GM18951 (cell line): ENCODE data around the gene FAM170B.

Experiments
- POLR2A ChIP-seq: IDR thresholded peaks from 4 replicates; pipeline ENCODE4 v1.6.1; 2011; ENCODE audit warnings: mild to moderate bottlenecking; ENCODE audit not compliant: insufficient read length, insufficient read depth; ENCODE audit errors: extremely low read depth
- in situ Hi-C: fragments of 300-500 bp; cut with MboI; formaldehyde crosslinking; loops from one replicate; pipeline ENCODE4 v1.12.0; 2022; ENCODE audit warnings: low sequenced_read_pairs, mixed read lengths, inconsistent platforms; ENCODE audit not compliant: unreplicated experiment

The FAM170B gene

DNA sequence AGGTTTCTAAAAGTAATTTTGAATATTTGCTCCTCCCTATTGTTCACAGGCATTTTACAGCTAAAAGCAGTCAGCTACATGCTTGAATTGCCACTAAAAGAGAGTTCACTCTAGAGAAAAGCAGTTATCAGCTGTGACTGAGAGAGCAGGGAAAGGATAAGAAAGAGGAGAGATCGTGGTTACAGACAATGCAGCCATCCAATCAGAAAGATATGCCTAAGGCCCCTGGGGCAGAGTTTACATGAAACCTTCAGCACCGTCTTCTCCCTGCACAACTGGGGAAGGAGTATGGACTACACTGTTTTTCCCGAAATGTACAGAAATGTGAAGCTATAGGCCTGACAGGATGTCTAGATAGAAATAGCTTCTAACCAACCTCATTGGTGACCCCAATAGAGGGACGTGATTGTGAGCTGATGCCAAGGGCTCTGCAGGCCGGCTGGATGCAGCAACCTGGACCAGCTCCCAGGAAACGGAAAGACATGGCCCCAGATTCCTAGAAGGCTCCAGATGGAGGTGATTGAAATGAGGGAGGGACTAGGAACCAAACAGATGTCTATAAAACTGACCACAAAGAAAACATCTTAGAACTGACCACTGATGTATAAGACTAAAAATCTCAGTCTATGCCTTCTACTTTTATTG lies 15.3 kb downstream of the FAM170B start:
- in situ Hi-C loops, result no loop called here
- no peak for TF ChIP-seq POLR2A

DNA sequence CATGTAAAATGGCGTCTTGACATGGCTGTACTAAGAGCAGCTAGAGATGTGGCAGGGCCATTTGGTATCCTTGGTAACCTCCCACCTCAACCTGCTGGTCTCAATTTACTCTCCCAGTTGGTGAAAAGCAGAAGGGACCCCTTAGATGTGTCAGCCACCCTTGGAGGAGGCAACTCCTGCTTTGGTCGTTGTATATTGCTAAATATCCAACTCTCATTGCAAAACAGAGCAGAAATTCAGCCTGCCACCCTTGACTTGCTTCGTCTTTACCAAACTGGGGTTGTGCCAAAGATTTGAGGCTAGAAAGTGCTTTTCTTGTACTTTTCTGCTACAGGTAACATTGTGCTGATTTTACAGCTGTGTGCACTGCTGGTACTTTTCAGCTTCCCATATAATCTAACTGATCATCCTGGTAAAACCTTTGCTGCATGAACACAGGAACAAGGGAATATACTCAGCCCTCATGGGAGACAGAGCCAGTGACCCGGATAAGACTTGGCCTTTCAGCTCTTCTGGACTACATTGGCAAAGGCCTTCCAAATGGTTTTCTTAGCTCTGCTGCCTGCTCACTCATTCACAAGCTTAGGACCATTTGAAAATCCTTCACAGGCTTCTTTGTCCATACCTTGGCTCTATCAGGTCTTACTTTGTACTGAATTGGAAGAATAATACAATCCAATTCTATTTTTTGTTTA lies 16.3 kb downstream of the FAM170B start:
- in situ Hi-C loops, result no loop called here
- TF ChIP-seq POLR2A, result no peak

DNA sequence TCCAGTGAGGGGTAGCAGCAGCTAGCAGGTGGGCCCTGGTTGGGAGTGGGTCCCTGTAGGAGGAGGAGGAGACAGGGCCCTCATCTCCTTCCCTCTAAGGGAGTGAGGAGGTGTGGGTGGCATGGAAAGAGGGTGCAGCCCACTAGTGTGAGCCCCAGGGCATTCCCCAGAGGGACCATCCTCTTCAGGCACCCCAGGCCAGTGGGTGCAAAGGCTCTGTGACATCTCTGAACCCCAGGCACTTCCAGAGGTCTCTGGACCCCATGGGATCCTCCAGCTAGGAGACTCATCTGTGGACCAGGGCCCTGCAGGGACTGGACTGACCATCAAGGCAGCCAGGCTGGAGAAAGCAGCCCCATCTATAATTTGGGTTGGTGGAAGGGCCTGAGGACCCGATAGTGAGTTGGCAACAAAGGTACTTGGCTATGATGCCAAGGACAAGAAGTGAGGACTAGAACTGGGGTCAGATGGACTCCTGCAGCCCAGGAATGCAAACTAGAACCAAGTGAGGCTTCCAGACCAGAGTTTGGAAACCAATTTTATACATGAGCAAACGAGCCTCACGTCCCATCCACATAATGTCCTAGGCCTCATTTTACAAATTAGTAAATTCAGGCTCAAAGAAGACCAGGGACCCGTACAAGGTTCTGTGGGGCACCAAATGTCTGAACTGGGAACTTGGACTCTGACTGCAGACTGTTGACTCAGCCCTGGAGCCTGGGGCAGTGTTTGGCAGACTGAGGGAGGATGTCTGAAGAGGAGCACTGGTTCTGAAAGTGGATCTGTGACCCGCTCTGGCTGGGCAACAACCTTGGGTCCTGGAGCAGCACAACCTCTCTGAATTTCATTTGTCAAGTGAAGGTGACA lies 17.1 kb downstream of the FAM170B start:
- in situ Hi-C loops, result no loop called here
- TF ChIP-seq POLR2A, result no peak

DNA sequence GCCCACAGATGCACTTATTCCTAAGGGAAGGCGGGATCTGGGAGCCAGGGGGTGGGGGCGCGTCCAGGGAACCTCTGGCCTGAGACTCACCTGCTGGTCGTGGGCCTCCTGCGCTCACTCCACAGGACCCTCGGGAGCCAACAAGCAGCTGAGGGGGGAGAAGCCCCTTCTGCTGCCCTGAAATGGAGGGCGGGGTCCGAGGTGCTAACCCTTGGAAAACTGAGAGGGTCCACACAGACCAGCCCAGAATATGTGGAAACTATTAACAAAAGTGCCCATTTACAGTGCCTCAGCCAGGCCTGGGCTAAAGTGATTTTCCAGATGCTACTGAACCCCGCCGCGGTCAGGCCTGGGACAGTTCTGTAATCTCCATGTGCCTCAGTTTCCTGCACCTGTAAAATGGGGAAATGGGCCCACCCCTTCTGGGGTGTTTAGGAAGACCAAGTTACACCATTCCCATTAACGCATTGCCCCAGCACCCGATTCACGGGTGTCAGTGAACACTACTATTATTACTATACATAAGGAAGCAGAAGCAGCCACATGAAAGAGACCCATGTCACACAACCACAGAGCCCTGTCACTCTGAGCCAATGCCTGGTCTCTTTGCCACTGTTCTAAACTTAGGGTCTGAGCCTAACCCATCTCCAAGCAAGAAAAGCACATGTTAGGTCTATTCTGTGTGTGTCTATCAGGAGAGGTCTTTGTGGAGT lies 17.9 kb downstream of the FAM170B start:
- TF ChIP-seq POLR2A, result no peak
- in situ Hi-C loops, result no loop called here

DNA sequence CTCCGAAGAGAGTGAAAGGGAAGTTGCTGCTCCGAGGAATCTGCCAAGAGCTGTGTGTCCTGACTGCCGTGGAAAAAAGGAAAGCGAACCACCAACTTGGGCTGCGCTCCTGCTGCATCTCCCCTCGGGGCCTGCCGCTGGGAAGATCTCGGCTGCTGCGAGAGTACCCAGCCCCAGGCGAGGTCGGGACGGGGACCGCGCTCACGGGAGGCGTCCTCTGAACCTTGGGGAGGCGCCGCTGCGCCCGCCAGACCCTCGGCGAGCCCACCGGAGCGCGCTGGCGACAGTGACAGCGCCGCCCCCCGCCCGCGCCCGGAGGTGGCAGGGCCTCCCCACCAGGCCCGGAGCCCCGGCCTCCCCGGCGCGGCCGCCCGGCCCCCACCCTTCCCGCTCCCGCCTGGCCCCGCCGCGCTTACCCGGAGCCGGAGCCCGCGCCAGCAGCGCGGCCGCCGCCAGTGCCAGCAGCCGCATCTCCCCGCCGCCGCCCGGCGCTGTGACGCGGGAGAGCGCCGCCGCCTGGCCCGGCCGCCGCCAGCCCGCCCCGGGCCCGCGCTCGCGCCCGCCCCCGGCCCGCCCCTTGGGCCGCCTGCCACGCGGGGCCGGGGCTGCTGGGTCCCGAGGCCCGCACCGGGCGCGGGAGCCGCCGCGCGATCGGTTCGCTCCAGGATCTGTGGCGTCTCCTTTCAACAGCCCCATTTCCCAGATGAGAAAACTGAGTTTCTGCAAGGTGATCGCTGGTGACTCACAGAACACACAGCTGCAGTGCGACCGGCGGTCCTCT lies 18.6 kb downstream of the FAM170B start, which contains the start of gene VSTM4:
TSS of gene VSTM4 (minus strand) at position 508 of the 781 bp plus-strand sequence. CDS start at position 471, 37 bp downstream.
- in situ Hi-C loops, result no loop called here
- no peak for TF ChIP-seq POLR2A

DNA sequence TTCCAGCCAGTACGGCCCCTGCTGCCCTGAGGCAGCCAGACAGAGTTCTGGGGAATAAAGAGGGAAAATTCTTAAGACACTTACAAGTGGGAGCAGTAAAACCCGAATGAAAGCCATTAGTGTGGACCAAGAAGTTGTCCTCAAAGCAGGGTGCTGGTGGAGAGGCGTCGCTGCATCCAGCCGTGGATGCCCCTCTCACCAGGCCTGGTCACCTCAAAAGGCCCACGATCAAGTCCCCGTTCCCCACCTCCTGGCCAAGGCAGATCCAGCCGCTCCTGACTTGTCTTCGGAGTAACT lies 19.2 kb downstream of the FAM170B start:
- in situ Hi-C loops, result no loop called here
- no peak for TF ChIP-seq POLR2A

DNA sequence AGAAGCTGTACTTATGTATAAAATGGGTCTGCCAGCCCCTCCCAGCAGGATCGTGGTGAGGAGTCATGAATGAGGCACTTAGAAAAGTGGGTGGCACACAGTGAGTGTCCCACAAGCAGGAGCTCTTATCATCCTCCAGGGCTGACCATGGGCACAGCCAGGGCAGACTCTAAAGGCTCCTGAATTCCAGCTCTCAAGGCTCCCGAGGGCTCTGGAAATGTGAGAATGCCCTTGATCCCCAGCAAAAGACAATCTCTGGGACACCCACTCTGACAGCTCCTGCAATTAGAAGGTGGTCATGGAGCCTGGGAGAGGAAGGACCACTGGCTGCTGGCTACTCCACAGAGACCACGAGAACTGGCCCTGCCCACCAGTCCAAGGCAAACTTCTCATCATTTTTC lies 20.1 kb downstream of the FAM170B start:
- in situ Hi-C loops, result no loop called here
- TF ChIP-seq POLR2A, result no peak

DNA sequence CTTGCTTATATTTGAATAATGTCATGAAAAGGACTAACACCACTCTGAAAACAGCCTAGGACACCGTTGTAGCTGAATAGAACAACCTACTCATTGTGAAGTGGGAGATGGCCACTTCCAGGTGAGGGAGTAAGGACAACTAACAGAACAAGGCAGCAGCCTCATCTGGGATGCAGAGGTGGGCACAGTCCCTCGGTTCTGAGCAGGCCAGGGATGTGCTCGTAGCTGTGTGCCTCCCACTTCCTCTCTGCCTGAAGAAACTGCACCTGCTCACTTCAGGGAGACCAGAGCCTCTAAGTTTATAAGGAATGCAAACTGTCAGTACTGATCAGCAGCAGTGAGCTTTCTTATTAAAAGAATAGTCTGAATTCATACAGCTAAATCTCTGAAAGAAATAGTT lies 21.0 kb downstream of the FAM170B start:
- TF ChIP-seq POLR2A, result no peak
- in situ Hi-C loops, result no loop called here

DNA sequence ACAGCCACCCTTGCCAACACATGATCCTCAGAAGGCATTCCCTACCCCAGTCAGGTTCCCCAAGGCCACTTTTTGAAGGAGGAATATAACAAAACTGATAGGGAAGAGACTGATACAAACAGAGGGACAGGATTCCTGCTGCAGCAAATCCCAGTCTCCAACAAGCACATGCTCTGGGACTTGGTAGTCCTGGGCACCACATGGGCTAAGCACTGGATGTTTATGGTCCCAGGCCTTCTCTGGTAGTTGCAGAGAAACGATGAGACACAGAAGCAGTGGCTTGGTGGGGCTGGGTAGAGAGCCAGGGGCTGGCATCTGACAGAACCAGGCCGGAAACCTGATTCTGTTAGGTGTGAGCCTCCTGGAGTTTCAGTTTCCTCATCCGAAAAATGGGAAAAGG lies 21.7 kb downstream of the FAM170B start:
- in situ Hi-C loops, result no loop called here
- no peak for TF ChIP-seq POLR2A

DNA sequence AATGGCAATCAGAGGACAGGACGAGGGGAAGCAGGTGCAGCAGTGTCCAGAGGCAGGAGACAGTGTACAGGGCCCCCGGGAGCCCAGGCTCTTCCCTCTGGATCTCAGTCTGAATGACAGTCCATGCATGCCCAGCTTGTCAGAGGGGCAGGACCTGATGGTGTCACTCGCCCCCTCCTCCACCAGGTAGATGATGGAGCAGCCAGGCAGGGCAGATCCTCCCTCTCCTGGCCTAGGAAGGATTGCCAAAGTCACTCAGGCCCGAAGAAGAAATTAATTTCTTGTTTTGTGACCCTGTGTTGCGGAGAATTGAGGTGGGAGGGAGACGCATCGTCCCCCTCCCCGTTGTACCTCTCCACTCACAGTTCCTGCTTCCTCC lies 22.5 kb downstream of the FAM170B start:
- no peak for TF ChIP-seq POLR2A
- in situ Hi-C loops, result no loop called here

DNA sequence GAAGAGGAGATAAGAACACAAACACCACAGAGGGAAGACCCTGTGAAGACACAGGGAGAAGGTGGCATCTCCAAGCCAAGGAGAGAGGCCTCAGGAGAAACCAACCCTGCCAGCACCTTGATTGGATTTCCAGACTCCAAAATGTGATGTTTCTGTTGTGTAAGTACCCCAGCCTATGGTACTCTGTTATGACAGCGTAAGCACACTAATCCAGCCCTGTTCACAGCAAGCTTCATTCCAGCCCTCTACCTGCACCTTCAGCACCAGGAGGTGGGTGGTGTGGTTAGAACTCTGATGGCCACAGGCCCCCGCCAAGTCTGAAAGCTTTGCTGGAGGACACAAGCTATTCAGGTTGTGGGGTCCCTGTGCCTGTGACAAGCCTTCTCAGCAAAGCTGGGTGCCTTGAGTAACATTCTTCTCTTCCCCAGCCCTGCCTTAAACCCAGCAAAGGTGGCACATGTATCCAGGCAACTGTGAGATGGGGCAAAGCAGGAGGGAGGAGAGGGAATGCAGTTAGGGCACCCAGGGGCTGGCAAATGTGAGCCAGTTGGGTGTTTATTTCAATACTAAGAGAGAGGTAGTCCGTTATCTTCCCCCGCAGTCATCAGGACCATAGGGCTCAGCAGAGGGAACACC lies 23.0 kb downstream of the FAM170B start:
- in situ Hi-C loops, result no loop called here
- no peak for TF ChIP-seq POLR2A

DNA sequence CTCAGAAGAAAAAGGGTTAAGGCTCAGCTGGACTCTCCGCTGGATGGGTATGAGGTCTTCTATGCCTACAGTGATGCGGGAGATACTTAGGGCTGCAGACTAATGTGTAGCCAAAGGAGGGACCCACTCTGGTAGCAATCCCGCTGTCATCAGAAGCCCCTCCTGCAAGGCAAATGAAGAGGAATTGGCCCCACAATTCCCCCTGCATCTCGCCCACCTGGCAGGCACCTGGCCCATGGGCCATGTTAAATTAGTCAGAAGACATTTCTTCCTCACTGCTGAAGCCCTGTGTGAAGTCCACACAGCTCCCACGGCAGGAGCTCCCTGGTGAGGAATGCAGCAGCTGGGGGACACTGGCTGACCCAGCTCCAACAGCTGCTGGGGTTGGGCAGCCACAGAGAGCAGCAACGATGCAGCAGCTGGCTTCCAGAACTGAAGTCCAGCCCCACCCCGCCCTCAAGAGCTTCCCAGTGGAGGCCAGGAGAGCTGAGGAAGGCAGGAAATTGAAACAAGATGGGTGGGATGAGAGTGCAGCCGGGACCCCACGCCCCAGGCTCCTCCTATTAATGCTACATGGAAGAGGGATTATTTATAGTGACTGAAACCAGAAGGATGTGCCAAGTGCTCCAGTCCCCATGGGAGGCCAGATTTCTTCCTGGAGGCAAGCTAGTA lies 24.0 kb downstream of the FAM170B start:
- in situ Hi-C loops, result no loop called here

DNA sequence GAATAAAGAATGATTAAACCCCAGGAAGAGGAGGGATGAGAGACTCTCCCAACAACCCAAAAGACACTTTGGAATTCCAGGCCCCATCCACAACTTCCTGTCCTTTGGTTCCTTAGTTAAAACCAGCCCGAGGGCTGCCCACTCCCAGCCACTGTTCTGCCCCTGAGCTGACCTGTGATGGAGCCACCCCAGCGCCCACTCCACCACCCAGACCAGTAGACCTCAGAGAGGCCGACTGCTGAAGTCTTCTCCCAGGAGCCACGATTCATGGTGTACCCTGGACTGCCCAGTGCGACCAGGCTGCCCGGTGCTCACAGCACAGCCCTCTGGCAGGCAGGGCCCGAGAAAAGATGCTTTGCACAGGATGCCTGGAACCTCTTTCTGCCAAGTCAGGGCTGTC lies 25.2 kb downstream of the FAM170B start:
- in situ Hi-C loops, result no loop called here
- no peak for TF ChIP-seq POLR2A

More for the DNA sequence above, 24.0 kb downstream of the FAM170B start:
- no peak for TF ChIP-seq POLR2A
